Measurements from ENCODE around the gene LHX3. TPM values are rescaled to one million over a fixed set of nuclear protein-coding genes. Genes with fewer than 3 reads are reported as not detected.
A peak's percentile ranks its signal among the peaks of the same experiment; 100 is the strongest.

LHX3 gene
- total RNA-seq, 1 donor from 2014 or later: not detected

GRCh38 chr9:136220017-136220729 lies 15.2 kb upstream of the LHX3 start:
- Mint-ChIP-seq H3K36me3 (ENCODE audit: low read depth, unreplicated experiment) (peaks cover 14% of the 10 kb centered on the region), H3K4me1 (ENCODE audit: low read depth, unreplicated experiment) (peaks cover 8% of the 10 kb centered on the region), H3K4me3 (ENCODE audit: unreplicated experiment) (no peak overlapping the region), H3K27ac (ENCODE audit: unreplicated experiment) (no peak overlapping the region), H3K27me3 (ENCODE audit: low read depth, unreplicated experiment) (no peaks in the 10 kb centered on the region), H3K9me3 (ENCODE audit: unreplicated experiment) (no peaks in the 10 kb centered on the region)
- FAIRE-seq (no peak), DNase-seq (ENCODE audit: low read depth) (peak; percentile 52)
- H4K20me1 ChIP-seq (ENCODE audit: insufficient read depth, low read length): peaks cover 66% of the 10 kb centered on the region
- H3K79me2 ChIP-seq (ENCODE audit: insufficient read depth, low read length): no peaks in the 10 kb centered on the region
- no peaks in the 10 kb centered on the region for H3K27me3 ChIP-seq (ENCODE audit: insufficient read depth, low read length)
- H3K36me3 ChIP-seq (ENCODE audit: insufficient read depth, low read length): no peaks in the 10 kb centered on the region
- peaks cover 13% of the 10 kb centered on the region for H3K4me1 ChIP-seq (ENCODE audit: insufficient read depth, low read length)
- no peak overlapping the region for H2AFZ ChIP-seq (ENCODE audit: low read depth, low read length)
- H3K4me2 ChIP-seq (ENCODE audit: low read length): peak overlapping the region; percentile 53
- no peak overlapping the region for H3K27ac ChIP-seq (ENCODE audit: low read depth, low read length)
- no peak overlapping the region for H3K9ac ChIP-seq (ENCODE audit: low read length)
- H3K9me3 ChIP-seq (ENCODE audit: insufficient read depth, low read depth, low read length): no peaks in the 10 kb centered on the region
- TF ChIP-seq EZH2 (IDR thresholded peaks at IDR 0.05; ENCODE audit: insufficient read depth, low read length) (no peak), CTCF (IDR thresholded peaks at IDR 0.05; ENCODE audit: insufficient read depth, low read depth, low read length) (no peak)
- H3K4me3 ChIP-seq (ENCODE audit: insufficient read depth, low read depth, low read length): no peak overlapping the region

GRCh38 chr9:136219276-136219675 lies 14.3 kb upstream of the LHX3 start:
- H3K4me1 ChIP-seq (ENCODE audit: insufficient read depth, low read length): peaks cover 13% of the 10 kb centered on the region
- no peak overlapping the region for H3K4me2 ChIP-seq (ENCODE audit: low read length)
- no peak overlapping the region for H3K9ac ChIP-seq (ENCODE audit: low read length)
- H3K27me3 ChIP-seq (ENCODE audit: insufficient read depth, low read length): no peaks in the 10 kb centered on the region
- Mint-ChIP-seq H3K27me3 (ENCODE audit: low read depth, unreplicated experiment) (no peaks in the 10 kb centered on the region), H3K27ac (ENCODE audit: unreplicated experiment) (no peak overlapping the region), H3K36me3 (ENCODE audit: low read depth, unreplicated experiment) (peaks cover 16% of the 10 kb centered on the region), H3K4me3 (ENCODE audit: unreplicated experiment) (no peak overlapping the region), H3K9me3 (ENCODE audit: unreplicated experiment) (no peaks in the 10 kb centered on the region), H3K4me1 (ENCODE audit: low read depth, unreplicated experiment) (peaks cover 8% of the 10 kb centered on the region)
- no peak overlapping the region for H2AFZ ChIP-seq (ENCODE audit: low read depth, low read length)
- no peaks in the 10 kb centered on the region for H3K36me3 ChIP-seq (ENCODE audit: insufficient read depth, low read length)
- no peak for FAIRE-seq
- no peak overlapping the region for H3K4me3 ChIP-seq (ENCODE audit: insufficient read depth, low read depth, low read length)
- H3K9me3 ChIP-seq (ENCODE audit: insufficient read depth, low read depth, low read length): no peaks in the 10 kb centered on the region
- TF ChIP-seq CTCF (IDR thresholded peaks at IDR 0.05; ENCODE audit: insufficient read depth, low read depth, low read length) (no peak), EZH2 (IDR thresholded peaks at IDR 0.05; ENCODE audit: insufficient read depth, low read length) (no peak)
- H3K79me2 ChIP-seq (ENCODE audit: insufficient read depth, low read length): no peaks in the 10 kb centered on the region
- peaks cover 60% of the 10 kb centered on the region for H4K20me1 ChIP-seq (ENCODE audit: insufficient read depth, low read length)
- DNase-seq (ENCODE audit: low read depth): peak; percentile 68
- H3K27ac ChIP-seq (ENCODE audit: low read depth, low read length): no peak overlapping the region

GRCh38 chr9:136218673-136219072 lies 13.7 kb upstream of the LHX3 start:
- Histone ChIP-seq H3K27me3 (ENCODE audit: insufficient read depth, low read length) (no peaks in the 10 kb centered on the region), H3K9ac (ENCODE audit: low read length) (no peak overlapping the region), H3K4me2 (ENCODE audit: low read length) (no peak overlapping the region), H3K9me3 (ENCODE audit: insufficient read depth, low read depth, low read length) (no peaks in the 10 kb centered on the region), H4K20me1 (ENCODE audit: insufficient read depth, low read length) (peaks cover 56% of the 10 kb centered on the region), H2AFZ (ENCODE audit: low read depth, low read length) (no peak overlapping the region), H3K27ac (ENCODE audit: low read depth, low read length) (no peak overlapping the region), H3K4me3 (ENCODE audit: insufficient read depth, low read depth, low read length) (no peak overlapping the region), H3K36me3 (ENCODE audit: insufficient read depth, low read length) (peaks cover 3% of the 10 kb centered on the region), H3K4me1 (ENCODE audit: insufficient read depth, low read length) (peaks cover 13% of the 10 kb centered on the region), H3K79me2 (ENCODE audit: insufficient read depth, low read length) (no peaks in the 10 kb centered on the region)
- Mint-ChIP-seq H3K4me1 (ENCODE audit: low read depth, unreplicated experiment) (peaks cover 8% of the 10 kb centered on the region), H3K27me3 (ENCODE audit: low read depth, unreplicated experiment) (no peaks in the 10 kb centered on the region), H3K9me3 (ENCODE audit: unreplicated experiment) (no peaks in the 10 kb centered on the region), H3K4me3 (ENCODE audit: unreplicated experiment) (no peak overlapping the region), H3K36me3 (ENCODE audit: low read depth, unreplicated experiment) (peaks cover 22% of the 10 kb centered on the region), H3K27ac (ENCODE audit: unreplicated experiment) (no peak overlapping the region)
- FAIRE-seq (no peak), DNase-seq (ENCODE audit: low read depth) (no peak)
- TF ChIP-seq CTCF (IDR thresholded peaks at IDR 0.05; ENCODE audit: insufficient read depth, low read depth, low read length) (no peak), EZH2 (IDR thresholded peaks at IDR 0.05; ENCODE audit: insufficient read depth, low read length) (no peak)
